Activated CD8-positive, alpha-beta T cell treated with anti-CD3 and anti-CD28 coated beads for 36 hours (primary cell): ENCODE measurements around the gene HTRA3. TPM values are rescaled to one million over a fixed set of nuclear protein-coding genes. Genes with fewer than 3 reads are reported as not detected.

ENCODE experiments used
- ATAC-seq: fragments of 200-7000 bp; cut with Tn5 transposase; one replicate; pipeline ENCODE4 v1.10.0; 2021; ENCODE audit warnings: mild to moderate bottlenecking, moderate library complexity
- CTCF ChIA-PET: fragments of 350-600 bp; sonication (Branson Sonifier 250); formaldehyde crosslinking; loops from one replicate; lab custom pipeline; 2021; ENCODE audit warnings: antibody characterized with exemption; lab: Charles Lee
- POLR2A ChIA-PET: fragments of 350-600 bp; sonication (Branson Sonifier 250); formaldehyde crosslinking; loops from one replicate; lab custom pipeline; 2021; ENCODE audit warnings: antibody characterized with exemption; lab: Charles Lee
- DNase-seq: peaks from one replicate; pipeline ENCODE4 v3.0.0-alpha.2; 2020
- H3K27ac Mint-ChIP-seq: one replicate; pipeline ENCODE4 v1.8.0; 2021; ENCODE audit warnings: mild to moderate bottlenecking, mixed read lengths
- H3K27me3 Mint-ChIP-seq: one replicate; pipeline ENCODE4 v1.8.0; 2021; ENCODE audit warnings: mixed read lengths
- H3K36me3 Mint-ChIP-seq: one replicate; pipeline ENCODE4 v1.8.0; 2021; ENCODE audit warnings: low read depth, mixed read lengths
- H3K4me1 Mint-ChIP-seq: one replicate; pipeline ENCODE4 v1.8.0; 2021; ENCODE audit warnings: low read depth, mixed read lengths
- H3K4me3 Mint-ChIP-seq: one replicate; pipeline ENCODE4 v1.8.0; 2021; ENCODE audit warnings: mild to moderate bottlenecking, moderate library complexity, mixed read lengths
- H3K9me3 Mint-ChIP-seq: one replicate; pipeline ENCODE4 v1.8.0; 2021; ENCODE audit warnings: mixed read lengths
- intact Hi-C: fragments of 100-400 bp; cut with micrococcal nuclease; formaldehyde crosslinking; loops from one replicate; pipeline ENCODE4 v1.10.0; 2022
- total RNA-seq, 2 experiments: library from RNA; stranded (reverse); gene quantifications; one replicate each; pipeline ENCODE4 v1.2.3, GENCODE V29; 2021
- TF ChIP-seq, protein P1 (sequence below): fragments of 200-600 bp; IDR thresholded peaks from one replicate; pipeline ENCODE4 v1.8.0; 2022; ENCODE audit warnings: antibody characterized with exemption, mild to moderate bottlenecking

HTRA3 gene
- total RNA-seq, 2 experiments from 2014 or later = 0.11 TPM; not detected in 1

DNA sequence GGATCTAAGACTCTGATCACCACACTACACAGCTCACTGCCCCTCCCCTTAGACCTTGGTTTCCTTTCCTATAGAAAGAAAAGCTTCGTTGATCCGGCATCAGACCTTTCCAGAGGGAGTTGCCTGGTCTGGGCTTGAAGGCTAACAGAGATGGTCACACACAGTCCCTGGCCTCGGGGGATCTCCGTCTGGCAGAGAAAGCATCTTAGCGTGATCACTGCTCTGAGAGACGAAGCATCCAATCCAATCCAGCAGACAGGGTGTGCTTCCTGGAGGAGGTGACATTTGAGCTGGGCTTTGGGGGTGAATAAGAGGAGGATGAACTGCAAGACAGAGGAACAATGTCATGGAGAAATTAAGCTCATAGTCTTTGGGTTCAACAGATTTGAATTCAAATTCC, 49.5 kb downstream of the HTRA3 start:
- no peak for DNase-seq
- intact Hi-C loops = no loop called here
- Mint-ChIP-seq H3K27ac (no peak overlapping the region), H3K4me3 (no peak overlapping the region), H3K36me3 (no peaks in the 10 kb centered on the region), H3K27me3 (no peaks in the 10 kb centered on the region), H3K9me3 (no peaks in the 10 kb centered on the region), H3K4me1 (no peaks in the 10 kb centered on the region)
- TF ChIP-seq, protein P1, sequence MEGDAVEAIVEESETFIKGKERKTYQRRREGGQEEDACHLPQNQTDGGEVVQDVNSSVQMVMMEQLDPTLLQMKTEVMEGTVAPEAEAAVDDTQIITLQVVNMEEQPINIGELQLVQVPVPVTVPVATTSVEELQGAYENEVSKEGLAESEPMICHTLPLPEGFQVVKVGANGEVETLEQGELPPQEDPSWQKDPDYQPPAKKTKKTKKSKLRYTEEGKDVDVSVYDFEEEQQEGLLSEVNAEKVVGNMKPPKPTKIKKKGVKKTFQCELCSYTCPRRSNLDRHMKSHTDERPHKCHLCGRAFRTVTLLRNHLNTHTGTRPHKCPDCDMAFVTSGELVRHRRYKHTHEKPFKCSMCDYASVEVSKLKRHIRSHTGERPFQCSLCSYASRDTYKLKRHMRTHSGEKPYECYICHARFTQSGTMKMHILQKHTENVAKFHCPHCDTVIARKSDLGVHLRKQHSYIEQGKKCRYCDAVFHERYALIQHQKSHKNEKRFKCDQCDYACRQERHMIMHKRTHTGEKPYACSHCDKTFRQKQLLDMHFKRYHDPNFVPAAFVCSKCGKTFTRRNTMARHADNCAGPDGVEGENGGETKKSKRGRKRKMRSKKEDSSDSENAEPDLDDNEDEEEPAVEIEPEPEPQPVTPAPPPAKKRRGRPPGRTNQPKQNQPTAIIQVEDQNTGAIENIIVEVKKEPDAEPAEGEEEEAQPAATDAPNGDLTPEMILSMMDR = no peak
- ATAC-seq = no peak
- CTCF ChIA-PET = interaction anchor here (1.2 to 1.5 kb wide), 2 partner anchors 10 to 84 kb away, joined by 3 to 4 read pairs; no protein-coding TSS in a partner anchor
- POLR2A ChIA-PET = no interaction called here

DNA sequence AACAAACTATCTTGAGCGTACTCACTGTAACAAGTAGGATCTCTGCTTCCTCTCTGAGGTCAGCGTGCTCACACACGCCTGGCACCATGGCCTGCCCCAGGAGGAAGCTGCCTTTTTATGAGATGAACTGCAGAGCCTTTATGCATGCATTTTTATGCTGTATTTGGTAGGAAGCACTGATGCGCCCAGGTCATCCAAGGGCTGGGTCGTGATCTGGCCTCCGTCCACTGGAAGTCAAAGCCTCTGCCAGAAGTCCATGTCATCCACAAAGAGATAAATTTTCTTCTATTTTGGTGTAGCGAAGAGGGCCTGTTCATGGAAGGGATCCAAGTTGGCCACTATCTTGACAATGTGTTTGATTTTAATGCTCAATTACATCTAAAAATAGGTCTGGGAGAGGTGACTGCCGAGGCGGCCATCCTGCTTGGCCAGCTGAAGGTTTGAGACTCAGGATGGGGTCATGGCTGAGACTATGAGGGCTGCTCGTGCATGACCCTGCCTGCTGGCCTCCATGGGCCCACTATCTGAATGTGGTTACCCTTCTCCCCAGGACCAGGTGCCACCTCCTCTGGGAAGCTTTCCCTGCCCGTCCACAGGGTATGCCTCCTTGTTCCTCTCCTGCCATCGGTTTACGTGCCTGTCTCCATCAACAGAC, 50.3 kb downstream of the HTRA3 start:
- Mint-ChIP-seq H3K9me3 (no peaks in the 10 kb centered on the region), H3K4me3 (no peak overlapping the region), H3K27ac (no peak overlapping the region), H3K27me3 (no peaks in the 10 kb centered on the region), H3K4me1 (no peaks in the 10 kb centered on the region), H3K36me3 (no peaks in the 10 kb centered on the region)
- CTCF ChIA-PET = interaction anchor here (1.2 to 1.5 kb wide), 2 partner anchors 9 to 83 kb away, joined by 3 to 4 read pairs; no protein-coding TSS in a partner anchor
- DNase-seq = no peak
- TF ChIP-seq, protein P1 = no peak
- no peak for ATAC-seq
- intact Hi-C loops = no loop called here
- POLR2A ChIA-PET = no interaction called here

DNA sequence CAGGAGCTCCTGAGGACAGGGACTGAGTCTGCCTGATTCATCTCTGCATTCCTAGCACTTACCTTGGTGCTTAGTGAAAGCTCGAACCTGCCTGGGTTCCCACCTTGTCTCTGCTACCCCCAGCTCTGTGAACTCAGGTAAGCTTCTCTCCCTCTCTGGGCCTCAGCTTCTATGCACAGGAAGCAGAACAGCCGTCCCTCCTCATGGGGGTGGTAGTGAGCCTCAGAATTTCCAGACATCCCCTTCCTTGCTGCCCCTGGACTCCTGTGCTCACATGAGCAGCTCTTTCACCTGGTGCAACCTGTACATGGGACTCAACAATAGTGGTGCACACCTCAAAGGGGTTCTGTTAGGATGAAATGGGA, 50.8 kb downstream of the HTRA3 start:
- Mint-ChIP-seq H3K4me3 (no peak overlapping the region), H3K36me3 (no peaks in the 10 kb centered on the region), H3K27ac (no peak overlapping the region), H3K4me1 (no peaks in the 10 kb centered on the region), H3K27me3 (no peaks in the 10 kb centered on the region), H3K9me3 (no peaks in the 10 kb centered on the region)
- ATAC-seq (no peak), DNase-seq (peak; percentile 12)
- TF ChIP-seq, protein P1 = no peak
- intact Hi-C loops = no loop called here
- ChIA-PET POLR2A (no interaction called here), CTCF (interaction anchor here (1.2 to 1.5 kb wide), 2 partner anchors 8 to 82 kb away, joined by 3 to 4 read pairs; no protein-coding TSS in a partner anchor)

DNA sequence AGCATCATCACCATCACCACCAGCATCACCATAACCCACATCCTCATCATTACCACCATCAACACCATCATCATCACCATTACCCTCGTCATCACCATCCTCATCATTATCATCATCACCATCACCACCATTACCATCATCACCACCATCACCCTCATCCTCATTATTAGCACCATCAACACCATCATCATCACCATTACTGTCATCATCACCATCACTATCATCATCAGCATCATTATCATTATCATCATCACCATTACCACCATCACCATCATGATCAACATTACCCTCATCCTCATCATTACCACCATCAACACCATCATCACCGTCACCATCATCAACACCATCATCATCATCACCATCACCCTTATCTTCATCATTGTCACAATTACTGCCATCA, 51.7 kb downstream of the HTRA3 start:
- CTCF ChIA-PET = no interaction called here

DNA sequence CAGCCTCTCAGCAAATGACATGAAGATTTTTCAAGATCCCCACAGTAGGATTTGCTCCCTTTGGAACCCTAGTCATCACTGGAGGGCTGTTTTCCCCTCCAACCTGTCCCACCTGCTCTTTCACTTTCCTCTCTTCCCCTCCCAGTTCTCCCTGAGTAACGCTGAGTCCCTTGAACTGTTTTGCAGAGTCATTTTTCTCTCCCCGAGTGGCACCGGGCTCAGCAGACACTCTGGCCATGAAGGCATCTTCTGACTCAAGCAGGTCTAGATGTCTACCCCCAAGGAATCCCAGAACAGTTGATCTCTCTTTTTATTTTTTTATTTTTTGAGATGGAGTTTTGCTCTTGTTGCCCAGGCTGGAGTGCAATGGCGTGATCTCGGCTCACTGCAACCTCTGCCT, 52.2 kb downstream of the HTRA3 start:
- POLR2A ChIA-PET = no interaction called here
- H3K9me3 Mint-ChIP-seq = no peaks in the 10 kb centered on the region
- CTCF ChIA-PET = no interaction called here
- H3K4me3 Mint-ChIP-seq = no peak overlapping the region
- no peak for DNase-seq
- intact Hi-C loops = no loop called here
- no peaks in the 10 kb centered on the region for H3K36me3 Mint-ChIP-seq
- no peaks in the 10 kb centered on the region for H3K27me3 Mint-ChIP-seq
- TF ChIP-seq, protein P1 = no peak
- H3K27ac Mint-ChIP-seq = no peak overlapping the region
- ATAC-seq = no peak
- H3K4me1 Mint-ChIP-seq = no peaks in the 10 kb centered on the region

More for the DNA sequence above, 51.7 kb downstream of the HTRA3 start:
- DNase-seq = no peak
- H3K9me3 Mint-ChIP-seq = no peaks in the 10 kb centered on the region
- intact Hi-C loops = no loop called here
- no peaks in the 10 kb centered on the region for H3K4me1 Mint-ChIP-seq
- TF ChIP-seq, protein P1 = no peak
- H3K4me3 Mint-ChIP-seq = no peak overlapping the region
- H3K27ac Mint-ChIP-seq = no peak overlapping the region
- no peaks in the 10 kb centered on the region for H3K27me3 Mint-ChIP-seq
- no peaks in the 10 kb centered on the region for H3K36me3 Mint-ChIP-seq
- POLR2A ChIA-PET = no interaction called here
- ATAC-seq = no peak
